HG02759 (cell line): ENCODE data around the gene APAF1.
"Not testable (repeated sequence)": the region's sequence is repeated elsewhere in the genome, so short reads cannot be mapped to it uniquely, and the experiment has no call there.

ENCODE experiments used
- ATAC-seq: cut with Tn5 transposase; IDR thresholded peaks from one replicate; pipeline ENCODE4 v1.9.1; 2021; ENCODE audit warnings: mild to moderate bottlenecking, moderate library complexity; ENCODE audit not compliant: unreplicated experiment

APAF1 gene

DNA sequence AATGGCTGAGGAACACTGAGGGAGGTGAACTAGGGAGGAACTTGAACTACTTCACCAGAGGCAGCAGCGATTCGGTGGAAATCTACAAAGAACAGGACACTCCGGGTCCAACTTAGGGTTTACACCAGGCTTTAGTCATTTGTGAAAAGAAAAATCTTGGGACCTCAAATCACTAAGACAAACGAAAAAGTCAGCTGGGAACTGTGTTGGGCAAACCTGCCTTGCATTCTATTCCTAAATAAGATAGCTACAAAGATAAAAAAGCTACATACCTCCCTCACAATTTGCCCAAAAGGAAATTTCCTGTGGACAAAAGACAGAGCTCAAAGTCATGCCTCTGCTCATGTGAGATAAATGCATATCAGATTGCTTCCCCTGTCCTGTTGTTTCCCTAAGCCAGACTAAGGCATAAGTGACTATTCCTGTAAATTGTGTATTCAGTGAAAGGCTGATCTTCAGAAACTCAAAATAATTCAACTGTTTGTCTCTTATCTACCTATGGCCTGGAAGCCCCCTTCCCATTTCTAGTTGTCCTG is 106.6 kb downstream of the APAF1 start:
- no peak for ATAC-seq

DNA sequence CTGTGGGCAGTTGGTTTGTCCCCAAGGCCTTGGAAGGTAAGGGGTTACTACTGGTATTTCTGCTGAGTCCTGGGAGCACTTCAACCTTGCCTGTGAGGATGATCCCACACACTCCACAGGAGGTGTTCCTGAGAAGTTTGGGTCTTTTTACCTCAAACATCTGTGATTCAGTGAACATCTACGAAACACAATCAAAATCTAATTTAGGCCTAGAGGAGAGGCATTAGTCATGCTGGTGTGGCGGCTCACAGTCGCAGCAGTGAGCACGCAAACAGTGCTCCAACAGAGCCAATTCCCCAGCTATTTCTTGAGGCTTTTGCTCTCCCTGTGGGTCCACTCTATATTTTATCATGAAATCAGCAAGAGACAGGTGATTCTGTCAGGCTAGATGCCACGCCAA is 107.6 kb downstream of the APAF1 start:
- no peak for ATAC-seq

GRCh38 chr12:98754095-98754494 is 109.0 kb downstream of the APAF1 start:
- peak; percentile 99 for ATAC-seq

DNA sequence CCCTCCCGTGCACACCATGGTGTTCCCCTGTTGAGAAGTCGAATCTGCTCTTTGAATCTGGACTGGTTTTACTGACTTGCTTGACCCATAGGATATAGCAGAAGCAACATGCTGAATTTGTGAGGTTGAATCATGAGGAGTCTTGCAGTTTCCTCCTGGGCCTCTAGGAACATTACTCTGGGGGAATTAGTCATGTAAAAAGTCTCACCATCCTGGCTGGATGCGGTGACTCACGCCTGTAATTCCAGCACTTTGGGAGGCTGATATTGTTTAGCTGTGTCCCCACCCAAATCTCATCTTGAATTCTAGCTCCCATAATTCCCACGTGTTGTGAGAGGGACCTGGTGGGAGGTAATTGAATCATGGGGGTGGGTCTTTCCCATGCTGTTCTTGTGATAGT is 110.8 kb downstream of the APAF1 start:
- ATAC-seq: not testable (repeated sequence)

DNA sequence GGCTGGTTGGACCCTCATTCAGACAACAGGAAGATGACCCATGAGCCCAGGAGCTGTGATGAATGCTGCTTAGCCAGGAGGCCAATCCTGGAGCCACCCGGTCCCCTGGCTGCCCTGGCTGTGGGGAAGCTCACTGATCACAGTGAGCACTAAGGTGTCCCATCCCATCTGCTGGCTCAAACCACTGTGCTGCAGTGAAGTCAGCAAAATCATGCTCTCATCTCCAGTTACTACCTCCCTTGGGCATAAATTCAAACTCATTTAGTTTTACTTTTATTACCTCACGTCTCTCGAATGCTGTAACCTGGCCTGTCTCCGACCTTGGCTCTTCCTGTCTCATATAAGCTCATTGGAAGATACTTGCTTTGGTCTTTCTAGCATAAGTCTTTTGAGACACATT is 112.4 kb downstream of the APAF1 start:
- no peak for ATAC-seq

GRCh38 chr12:98758331-98758730 is 113.2 kb downstream of the APAF1 start:
- ATAC-seq: no peak

GRCh38 chr12:98763656-98764055 is 118.6 kb downstream of the APAF1 start:
- no peak for ATAC-seq

DNA sequence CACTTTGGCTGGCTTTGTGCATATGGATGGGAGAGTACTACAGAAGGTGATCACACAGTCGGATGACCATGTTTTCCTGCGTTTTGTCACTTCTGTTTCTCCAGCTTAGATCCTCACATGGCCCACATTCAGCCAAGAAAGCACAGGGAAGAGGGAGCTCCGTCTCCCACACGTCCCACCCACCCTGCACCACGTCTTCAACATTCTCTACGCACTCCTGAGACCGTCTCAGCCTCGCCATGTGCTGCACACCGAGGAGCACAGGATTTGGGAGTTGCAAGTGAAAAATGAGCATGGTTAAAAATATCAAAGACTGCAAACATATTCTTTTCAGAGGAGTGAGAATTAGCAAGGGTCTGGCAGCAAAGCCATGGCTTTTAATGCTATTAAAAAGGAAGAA is 122.2 kb downstream of the APAF1 start:
- no peak for ATAC-seq

DNA sequence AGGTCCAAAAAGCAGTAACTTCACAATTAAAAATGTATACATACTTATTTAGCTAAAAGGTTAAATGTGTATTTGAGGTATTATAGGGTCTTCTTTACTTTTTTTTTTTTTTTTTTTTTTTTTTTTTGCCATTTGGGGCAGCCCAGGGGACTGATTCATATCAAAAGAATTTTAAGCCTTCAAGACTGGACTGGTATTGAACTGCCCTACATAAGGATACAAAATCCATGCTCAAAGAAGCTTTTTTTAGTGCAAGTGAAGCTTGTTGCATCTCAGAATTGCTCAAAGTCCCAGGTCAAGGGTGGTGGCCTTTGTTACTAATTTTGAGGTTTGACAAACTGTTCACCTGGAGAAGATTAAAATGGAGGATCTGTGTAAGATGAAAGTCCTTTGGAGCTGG is 124.0 kb downstream of the APAF1 start:
- ATAC-seq: no peak

DNA sequence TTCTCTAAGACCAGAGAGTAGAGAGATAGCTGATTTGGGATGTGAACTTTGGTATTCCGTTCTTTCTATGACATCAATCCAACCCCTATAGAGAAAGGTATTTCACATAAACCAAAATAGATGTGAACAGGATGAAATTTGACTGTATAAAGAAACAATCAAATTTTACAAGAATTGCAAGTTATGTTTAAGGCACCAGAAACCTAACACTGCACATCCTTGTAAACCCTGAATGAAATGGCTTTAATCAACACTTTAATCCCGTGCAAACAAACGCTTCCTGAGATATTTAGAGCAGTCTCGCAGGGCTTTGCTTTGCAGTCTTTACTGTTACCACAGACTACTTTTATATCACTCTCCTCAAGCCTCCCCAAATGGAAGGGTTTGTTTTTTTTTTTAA is 125.1 kb downstream of the APAF1 start:
- ATAC-seq: no peak

DNA sequence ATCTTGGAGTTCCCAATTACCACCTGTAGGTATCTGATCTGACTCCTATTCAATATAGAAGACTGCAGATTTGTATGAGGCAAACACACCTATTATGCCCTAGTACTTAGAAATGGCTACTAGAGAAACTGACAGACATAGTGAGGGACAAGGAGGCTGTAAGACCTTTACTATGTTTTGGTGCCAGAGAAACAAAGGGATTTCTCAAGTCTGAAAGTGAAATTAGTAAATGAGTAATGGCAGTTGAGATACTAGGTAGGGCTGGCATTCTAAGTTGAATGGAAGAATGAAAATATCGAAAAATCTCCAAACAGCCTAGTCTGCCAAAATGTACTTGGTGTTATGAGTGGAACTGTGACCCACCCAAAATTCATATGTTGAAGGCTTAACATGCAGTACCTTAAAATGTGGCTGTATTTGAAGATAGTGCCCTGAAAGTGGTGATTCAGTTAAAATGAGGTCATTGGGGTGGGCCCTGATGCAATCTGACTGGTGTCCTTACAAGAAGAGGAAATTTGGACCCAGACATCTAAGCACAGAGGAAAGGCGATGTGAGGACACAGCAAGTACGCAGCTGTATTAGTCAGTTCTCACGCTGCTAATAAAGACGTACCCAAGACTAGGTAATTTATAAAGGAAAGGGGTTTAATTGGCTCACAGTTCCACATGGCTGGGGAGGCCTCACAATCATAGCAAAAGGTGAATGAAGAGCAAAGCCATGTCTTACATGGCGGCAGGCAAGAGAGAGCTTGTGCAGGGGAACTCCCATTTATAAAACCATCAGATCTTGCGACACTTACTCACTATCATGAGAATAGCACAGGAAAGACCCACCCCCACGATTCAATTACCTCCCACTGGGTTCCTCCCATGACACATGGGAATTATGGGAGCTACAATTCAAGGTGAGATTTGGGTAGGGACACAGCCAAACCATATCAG is 127.0 kb downstream of the APAF1 start:
- ATAC-seq: no peak

GRCh38 chr12:98772818-98773217 is 127.7 kb downstream of the APAF1 start:
- no peak for ATAC-seq

DNA sequence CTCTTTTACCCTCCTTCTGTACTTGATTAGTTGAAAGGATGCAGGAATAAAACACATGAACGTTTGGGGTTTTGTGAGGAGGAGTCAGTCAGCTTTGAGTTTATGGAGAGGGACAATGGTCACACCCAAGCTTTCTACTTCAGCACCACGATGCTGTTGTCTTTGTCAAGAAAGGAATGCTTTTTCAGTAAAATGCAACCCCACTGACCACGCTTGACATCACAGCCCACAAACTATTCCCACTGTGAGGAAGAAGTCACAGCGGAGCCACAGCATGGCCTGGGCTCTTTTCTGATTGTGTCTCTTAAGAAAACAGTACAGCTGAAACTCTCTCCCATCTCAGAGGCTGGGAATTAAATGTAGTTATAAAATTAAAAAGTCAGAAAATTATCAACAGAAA is 135.2 kb downstream of the APAF1 start:
- no peak for ATAC-seq

GRCh38 chr12:98783420-98783819 is 138.3 kb downstream of the APAF1 start:
- no peak for ATAC-seq
